Measurements from ENCODE around the gene GM2A.

The GM2A gene

DNA sequence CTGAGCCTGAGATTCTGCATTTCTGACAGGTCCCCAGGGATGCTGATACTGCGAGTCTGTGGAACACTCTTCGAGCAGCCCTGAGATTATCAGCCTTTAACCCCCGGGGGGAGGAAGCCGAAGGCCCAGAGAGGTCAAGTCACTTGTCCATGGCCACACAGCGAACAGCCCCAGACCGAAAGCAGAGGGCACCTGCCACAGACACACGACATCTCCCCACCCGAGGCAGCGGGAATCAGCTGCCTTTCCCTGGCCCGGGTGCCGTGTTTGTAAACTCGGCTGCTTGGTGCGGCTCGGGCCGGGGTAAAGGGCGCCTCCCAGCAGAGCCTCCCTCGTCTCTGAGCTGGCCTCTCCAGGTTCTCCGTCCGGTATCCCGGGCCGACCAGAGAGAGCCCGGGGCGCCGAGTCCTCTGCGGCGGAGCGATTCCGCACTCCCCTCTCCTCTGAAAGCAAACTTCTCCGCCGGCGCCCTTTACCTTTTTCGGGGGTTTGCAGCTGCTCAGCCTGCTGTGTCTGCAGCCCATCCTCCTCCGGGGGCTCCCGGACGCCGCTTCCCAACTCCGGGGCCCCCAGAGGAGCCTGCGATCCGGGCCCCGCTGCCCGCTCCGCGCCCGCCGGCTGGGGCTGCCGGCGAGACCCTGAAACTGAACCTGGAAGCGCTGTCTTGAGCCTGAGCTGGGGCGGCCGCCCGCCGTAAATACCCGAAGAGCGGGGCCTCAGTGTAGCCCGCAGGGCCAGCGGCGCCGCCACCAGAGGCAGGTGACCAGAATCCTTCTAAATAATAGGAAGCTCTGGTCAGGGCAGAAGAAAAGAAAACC is 29.3 kb upstream of the GM2A start, which contains the start of gene CCDC69:
CCDC69 (minus strand) TSS at position 646 of the 818 bp plus-strand sequence; CDS start at position 524, 122 bp downstream.
- TF ChIP-seq, protein P1, sequence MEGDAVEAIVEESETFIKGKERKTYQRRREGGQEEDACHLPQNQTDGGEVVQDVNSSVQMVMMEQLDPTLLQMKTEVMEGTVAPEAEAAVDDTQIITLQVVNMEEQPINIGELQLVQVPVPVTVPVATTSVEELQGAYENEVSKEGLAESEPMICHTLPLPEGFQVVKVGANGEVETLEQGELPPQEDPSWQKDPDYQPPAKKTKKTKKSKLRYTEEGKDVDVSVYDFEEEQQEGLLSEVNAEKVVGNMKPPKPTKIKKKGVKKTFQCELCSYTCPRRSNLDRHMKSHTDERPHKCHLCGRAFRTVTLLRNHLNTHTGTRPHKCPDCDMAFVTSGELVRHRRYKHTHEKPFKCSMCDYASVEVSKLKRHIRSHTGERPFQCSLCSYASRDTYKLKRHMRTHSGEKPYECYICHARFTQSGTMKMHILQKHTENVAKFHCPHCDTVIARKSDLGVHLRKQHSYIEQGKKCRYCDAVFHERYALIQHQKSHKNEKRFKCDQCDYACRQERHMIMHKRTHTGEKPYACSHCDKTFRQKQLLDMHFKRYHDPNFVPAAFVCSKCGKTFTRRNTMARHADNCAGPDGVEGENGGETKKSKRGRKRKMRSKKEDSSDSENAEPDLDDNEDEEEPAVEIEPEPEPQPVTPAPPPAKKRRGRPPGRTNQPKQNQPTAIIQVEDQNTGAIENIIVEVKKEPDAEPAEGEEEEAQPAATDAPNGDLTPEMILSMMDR (IDR thresholded peaks at IDR 0.05; ENCODE audit: insufficient read depth, low read length, poor library complexity, severe bottlenecking) = no peak
- Histone ChIP-seq H3K36me3 (ENCODE audit: control insufficient read depth, insufficient read depth, low read length) (peaks cover 7% of the 10 kb centered on the region), H3K27me3 (replicated peaks; ENCODE audit: control insufficient read depth, insufficient read depth, low read length) (no peaks in the 10 kb centered on the region), H3K4me3 (replicated peaks; ENCODE audit: low read depth, low read length) (peak within 1 kb of the TSS; percentile 87)
- peak; percentile 80 for DNase-seq (ENCODE audit: extremely low read depth, insufficient read length)

- Histone ChIP-seq H3K36me3 (ENCODE audit: control insufficient read depth, insufficient read depth, low read length) (peaks cover 4% of the 10 kb centered on the region), H3K4me3 (replicated peaks; ENCODE audit: low read depth, low read length) (peak overlapping the region; percentile 87), H3K27me3 (replicated peaks; ENCODE audit: control insufficient read depth, insufficient read depth, low read length) (no peaks in the 10 kb centered on the region)
- no peak for DNase-seq (ENCODE audit: extremely low read depth, insufficient read length)
- TF ChIP-seq, protein P1 (IDR thresholded peaks at IDR 0.05; ENCODE audit: insufficient read depth, low read length, poor library complexity, severe bottlenecking) = no peak
Observed at GRCh38 chr5:151224372-151224771, 28.6 kb upstream of the GM2A start.

DNA sequence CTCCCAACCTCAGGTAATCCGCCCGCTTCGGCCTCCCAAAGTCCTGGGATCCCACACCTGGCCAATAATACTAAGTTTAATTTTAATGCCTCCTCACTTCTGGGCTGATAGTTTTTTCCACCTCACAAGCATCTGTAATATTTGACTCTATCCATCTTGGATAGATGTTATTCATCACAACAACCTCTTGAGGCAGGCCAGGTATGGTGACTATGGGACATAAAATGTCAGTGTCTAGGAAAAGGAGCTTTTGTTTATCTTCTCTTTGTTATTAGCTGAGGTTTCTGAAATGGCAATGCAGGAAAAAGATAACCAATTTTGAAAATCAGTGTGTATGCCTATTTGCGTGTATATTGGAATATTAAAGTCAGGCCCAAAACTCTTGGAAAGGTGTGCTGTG is 27.9 kb upstream of the GM2A start:
- DNase-seq (ENCODE audit: extremely low read depth, insufficient read length) = no peak
- Histone ChIP-seq H3K36me3 (ENCODE audit: control insufficient read depth, insufficient read depth, low read length) (peaks cover 4% of the 10 kb centered on the region), H3K4me3 (replicated peaks; ENCODE audit: low read depth, low read length) (no peak overlapping the region), H3K27me3 (replicated peaks; ENCODE audit: control insufficient read depth, insufficient read depth, low read length) (no peaks in the 10 kb centered on the region)
- TF ChIP-seq, protein P1 (IDR thresholded peaks at IDR 0.05; ENCODE audit: insufficient read depth, low read length, poor library complexity, severe bottlenecking) = no peak

DNA sequence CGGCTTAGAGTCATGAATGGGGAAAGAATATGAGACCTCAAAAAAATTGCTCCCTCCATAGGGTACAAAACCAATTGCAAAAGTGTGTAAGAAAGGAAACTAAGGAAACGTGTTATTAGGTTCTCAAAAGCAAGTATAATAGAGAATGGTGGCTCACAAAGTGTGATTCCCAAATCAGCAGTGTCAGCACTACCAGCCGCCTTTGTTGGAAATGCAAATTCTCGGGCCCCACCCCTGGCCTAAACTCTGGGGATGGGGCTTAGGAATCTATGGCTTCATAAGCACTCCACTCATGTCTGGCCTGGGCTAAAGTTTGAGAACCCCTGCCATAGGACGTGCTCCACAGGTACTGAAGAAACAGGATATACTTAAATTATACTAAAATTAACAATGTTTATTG is 27.5 kb upstream of the GM2A start:
- Histone ChIP-seq H3K36me3 (ENCODE audit: control insufficient read depth, insufficient read depth, low read length) (peaks cover 2% of the 10 kb centered on the region), H3K27me3 (replicated peaks; ENCODE audit: control insufficient read depth, insufficient read depth, low read length) (no peaks in the 10 kb centered on the region), H3K4me3 (replicated peaks; ENCODE audit: low read depth, low read length) (no peak overlapping the region)
- no peak for DNase-seq (ENCODE audit: extremely low read depth, insufficient read length)
- TF ChIP-seq, protein P1 (IDR thresholded peaks at IDR 0.05; ENCODE audit: insufficient read depth, low read length, poor library complexity, severe bottlenecking) = no peak

DNA sequence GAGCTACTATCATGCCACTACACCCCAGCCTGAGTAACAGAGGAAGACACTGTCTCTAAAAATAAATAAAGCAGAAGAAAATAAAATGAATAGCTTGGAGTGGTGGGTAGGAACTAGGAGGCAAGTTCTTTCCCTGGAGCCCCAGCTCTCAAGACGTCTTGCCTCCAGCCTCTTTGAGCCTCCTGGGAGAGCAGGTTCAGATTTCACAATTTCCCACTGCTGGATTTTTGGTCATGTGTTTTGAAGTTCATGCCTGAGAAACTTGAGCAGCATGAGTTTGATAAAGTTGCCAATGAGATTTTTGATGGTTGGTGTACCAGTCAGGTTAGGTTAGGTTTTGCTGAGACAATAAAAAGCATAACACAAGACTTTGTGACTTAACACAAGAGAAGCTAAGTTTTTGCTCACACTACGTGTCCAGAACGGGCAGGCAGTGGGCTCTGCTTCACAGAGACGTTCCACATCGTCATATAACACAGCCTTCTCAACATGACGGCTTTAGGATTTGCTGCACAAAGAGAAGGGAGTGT is 25.0 kb upstream of the GM2A start:
- TF ChIP-seq, protein P1 (IDR thresholded peaks at IDR 0.05; ENCODE audit: insufficient read depth, low read length, poor library complexity, severe bottlenecking) = no peak
- H3K27me3 ChIP-seq (replicated peaks; ENCODE audit: control insufficient read depth, insufficient read depth, low read length) = no peaks in the 10 kb centered on the region
- DNase-seq (ENCODE audit: extremely low read depth, insufficient read length) = no peak
- no peaks in the 10 kb centered on the region for H3K36me3 ChIP-seq (ENCODE audit: control insufficient read depth, insufficient read depth, low read length)
- H3K4me3 ChIP-seq (replicated peaks; ENCODE audit: low read depth, low read length) = no peak overlapping the region

All from GM06990 (cell line).